A549 (cell line): ENCODE results near the gene RNF145.

Experiments
- BCL3 ChIP-seq: fragments of >200 bp; sonication (Bioruptor Twin); formaldehyde crosslinking; IDR thresholded peaks from 3 replicates; pipeline ENCODE4 v1.6.1; 2016
- CHD2 ChIP-seq: fragments of 150-350 bp; IDR thresholded peaks from 2 replicates; pipeline ENCODE4 v1.6.1; 2014; ENCODE audit warnings: low read length; ENCODE audit not compliant: partially characterized antibody
- EHMT2 ChIP-seq: fragments of 200-600 bp; sonication (generic); IDR thresholded peaks from 2 replicates; pipeline ENCODE4 v1.6.1; 2016; ENCODE audit warnings: antibody characterized with exemption, low read depth, mild to moderate bottlenecking, moderate library complexity
- HDAC2 ChIP-seq: fragments of 200-600 bp; sonication (generic); IDR thresholded peaks from 2 replicates; pipeline ENCODE4 v1.6.1; 2016
- HEYL ChIP-seq: fragments of 250-450 bp; sonication (Bioruptor Pico); IDR thresholded peaks from 2 replicates; pipeline ENCODE4 v1.8.0; 2021; ENCODE audit warnings: mild to moderate bottlenecking, moderate library complexity
- HOXB13 ChIP-seq: fragments of 250-450 bp; sonication (Bioruptor Pico); IDR thresholded peaks from 2 replicates; pipeline ENCODE4 v1.5.0; 2020; ENCODE audit warnings: low read depth, mild to moderate bottlenecking, moderate library complexity
- MAFK ChIP-seq: fragments of 450-650 bp; IDR thresholded peaks from 2 replicates; pipeline ENCODE4 v1.6.1; 2014; ENCODE audit not compliant: partially characterized antibody
- MAX ChIP-seq: IDR thresholded peaks from 2 replicates; pipeline ENCODE4 v1.6.1; 2012
- MAZ ChIP-seq: fragments of 150-350 bp; IDR thresholded peaks from 2 replicates; pipeline ENCODE4 v1.6.1; 2014; ENCODE audit warnings: antibody characterized with exemption, low read depth, low read length, borderline replicate concordance
- POLR2A ChIP-seq: IDR thresholded peaks from 2 replicates; pipeline ENCODE4 v1.6.1; 2012; ENCODE audit warnings: mild to moderate bottlenecking, low read length
- RFX5 ChIP-seq: fragments of 450-650 bp; IDR thresholded peaks from 2 replicates; pipeline ENCODE4 v1.7.1; 2014; ENCODE audit warnings: antibody characterized with exemption, mild to moderate bottlenecking, moderate library complexity
- SMC3 ChIP-seq: fragments of >200 bp; sonication (Bioruptor Twin); formaldehyde crosslinking; IDR thresholded peaks from 3 replicates; pipeline ENCODE4 v1.6.1; 2018; ENCODE audit warnings: inconsistent platforms
- TF ChIP-seq, protein P1 (sequence below): fragments of >200 bp; sonication (Bioruptor Twin); formaldehyde crosslinking; IDR thresholded peaks from 3 replicates; pipeline ENCODE4 v1.5.1; 2016
- TF ChIP-seq, protein P2 (sequence below): fragments of 200-600 bp; sonication (generic); IDR thresholded peaks from 2 replicates; pipeline ENCODE4 v1.6.1; 2016; ENCODE audit warnings: antibody characterized with exemption, mild to moderate bottlenecking, moderate library complexity

DNA sequence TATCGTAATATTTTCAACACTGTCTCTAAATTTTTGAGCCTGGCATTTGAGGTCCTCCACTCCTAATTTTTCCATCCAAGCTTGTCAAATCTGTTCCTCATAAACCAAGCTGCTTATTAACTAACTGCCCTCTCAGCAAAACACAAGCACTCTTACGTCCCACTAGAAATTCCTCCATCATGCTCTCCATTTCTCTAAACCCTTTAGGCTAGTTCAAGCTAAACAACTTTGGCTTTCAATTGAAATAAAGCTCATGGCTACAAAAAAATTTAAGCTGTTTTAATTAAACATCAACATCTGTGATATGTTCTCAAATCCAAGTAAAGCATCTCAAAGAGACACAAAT is 45.7 kb downstream of the RNF145 start:
- TF ChIP-seq RFX5 (no peak), POLR2A (no peak), MAZ (no peak), HDAC2 (no peak), HOXB13 (CRISPR knock-in tag) (no peak), CHD2 (no peak), EHMT2 (no peak), BCL3 (no peak), MAX (no peak), HEYL (no peak), SMC3 (no peak), MAFK (peak; percentile 82)
- TF ChIP-seq, protein P1, sequence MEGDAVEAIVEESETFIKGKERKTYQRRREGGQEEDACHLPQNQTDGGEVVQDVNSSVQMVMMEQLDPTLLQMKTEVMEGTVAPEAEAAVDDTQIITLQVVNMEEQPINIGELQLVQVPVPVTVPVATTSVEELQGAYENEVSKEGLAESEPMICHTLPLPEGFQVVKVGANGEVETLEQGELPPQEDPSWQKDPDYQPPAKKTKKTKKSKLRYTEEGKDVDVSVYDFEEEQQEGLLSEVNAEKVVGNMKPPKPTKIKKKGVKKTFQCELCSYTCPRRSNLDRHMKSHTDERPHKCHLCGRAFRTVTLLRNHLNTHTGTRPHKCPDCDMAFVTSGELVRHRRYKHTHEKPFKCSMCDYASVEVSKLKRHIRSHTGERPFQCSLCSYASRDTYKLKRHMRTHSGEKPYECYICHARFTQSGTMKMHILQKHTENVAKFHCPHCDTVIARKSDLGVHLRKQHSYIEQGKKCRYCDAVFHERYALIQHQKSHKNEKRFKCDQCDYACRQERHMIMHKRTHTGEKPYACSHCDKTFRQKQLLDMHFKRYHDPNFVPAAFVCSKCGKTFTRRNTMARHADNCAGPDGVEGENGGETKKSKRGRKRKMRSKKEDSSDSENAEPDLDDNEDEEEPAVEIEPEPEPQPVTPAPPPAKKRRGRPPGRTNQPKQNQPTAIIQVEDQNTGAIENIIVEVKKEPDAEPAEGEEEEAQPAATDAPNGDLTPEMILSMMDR: no peak
- TF ChIP-seq, protein P2, sequence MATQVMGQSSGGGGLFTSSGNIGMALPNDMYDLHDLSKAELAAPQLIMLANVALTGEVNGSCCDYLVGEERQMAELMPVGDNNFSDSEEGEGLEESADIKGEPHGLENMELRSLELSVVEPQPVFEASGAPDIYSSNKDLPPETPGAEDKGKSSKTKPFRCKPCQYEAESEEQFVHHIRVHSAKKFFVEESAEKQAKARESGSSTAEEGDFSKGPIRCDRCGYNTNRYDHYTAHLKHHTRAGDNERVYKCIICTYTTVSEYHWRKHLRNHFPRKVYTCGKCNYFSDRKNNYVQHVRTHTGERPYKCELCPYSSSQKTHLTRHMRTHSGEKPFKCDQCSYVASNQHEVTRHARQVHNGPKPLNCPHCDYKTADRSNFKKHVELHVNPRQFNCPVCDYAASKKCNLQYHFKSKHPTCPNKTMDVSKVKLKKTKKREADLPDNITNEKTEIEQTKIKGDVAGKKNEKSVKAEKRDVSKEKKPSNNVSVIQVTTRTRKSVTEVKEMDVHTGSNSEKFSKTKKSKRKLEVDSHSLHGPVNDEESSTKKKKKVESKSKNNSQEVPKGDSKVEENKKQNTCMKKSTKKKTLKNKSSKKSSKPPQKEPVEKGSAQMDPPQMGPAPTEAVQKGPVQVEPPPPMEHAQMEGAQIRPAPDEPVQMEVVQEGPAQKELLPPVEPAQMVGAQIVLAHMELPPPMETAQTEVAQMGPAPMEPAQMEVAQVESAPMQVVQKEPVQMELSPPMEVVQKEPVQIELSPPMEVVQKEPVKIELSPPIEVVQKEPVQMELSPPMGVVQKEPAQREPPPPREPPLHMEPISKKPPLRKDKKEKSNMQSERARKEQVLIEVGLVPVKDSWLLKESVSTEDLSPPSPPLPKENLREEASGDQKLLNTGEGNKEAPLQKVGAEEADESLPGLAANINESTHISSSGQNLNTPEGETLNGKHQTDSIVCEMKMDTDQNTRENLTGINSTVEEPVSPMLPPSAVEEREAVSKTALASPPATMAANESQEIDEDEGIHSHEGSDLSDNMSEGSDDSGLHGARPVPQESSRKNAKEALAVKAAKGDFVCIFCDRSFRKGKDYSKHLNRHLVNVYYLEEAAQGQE: no peak
